K562 (cell line): Measurements from ENCODE around the gene DCLK2.

Experiments used
- CTCF ChIP-seq, 3 experiments: IDR thresholded peaks in 2 of 3; conservative IDR thresholded peaks in 1 of 3; 2 replicates each; pipeline ENCODE4 v1.5.1; 2011 to 2012; ENCODE audit warnings: low read length in 3 of 3, mild to moderate bottlenecking in 3 of 3, control low read depth in 2 of 3, improper control_type of control experiment in 1 of 3, inconsistent platforms in 1 of 3, low read depth in 1 of 3, mixed read lengths in 1 of 3, moderate library complexity in 1 of 3; ENCODE audit not compliant: insufficient read depth in 2 of 3
- KDM1A ChIP-seq, 2 experiments: fragments of 450-650 bp; IDR thresholded peaks; 2 replicates each; pipeline ENCODE4 v1.6.1; 2016; ENCODE audit warnings: mild to moderate bottlenecking in 2 of 2
- POLR2AphosphoS5 ChIP-seq: IDR thresholded peaks from 2 replicates; pipeline ENCODE4 v1.6.1; 2011; ENCODE audit warnings: mild to moderate bottlenecking, low read depth, low read length, moderate library complexity; ENCODE audit not compliant: control insufficient read depth, insufficient read depth
- POLR2G ChIP-seq: fragments of 200-400 bp; formaldehyde crosslinking; IDR thresholded peaks from 2 replicates; pipeline ENCODE4 v1.6.1; 2017; ENCODE audit warnings: low read depth, mild to moderate bottlenecking, antibody characterized with exemption, low read length, moderate library complexity
- THRA ChIP-seq: fragments of 450-650 bp; IDR thresholded peaks from 2 replicates; pipeline ENCODE4 v1.6.1; 2017; ENCODE audit warnings: mild to moderate bottlenecking, moderate library complexity

GRCh38 chr4:150051111-150051510 is 27.1 kb upstream of the DCLK2 start:
- TF ChIP-seq KDM1A (IDR thresholded peaks at IDR 0.05) (no peak), CTCF (IDR thresholded peaks at IDR 0.05 in 2 of 3, conservative IDR thresholded peaks at IDR 0.05 in 1 of 3; ENCODE audit: insufficient read depth in 2 of 3, low read depth in 1 of 3, low read length in 3 of 3) (no peak), POLR2AphosphoS5 (no peak), THRA (no peak), POLR2G (no peak)
